RWPE1 (cell line): Measurements from ENCODE around the gene SPO11.

ENCODE experiments used
- CTCF ChIA-PET: fragments of 350-600 bp; sonication (Branson Sonifier 250); formaldehyde crosslinking; extraction: SDS; loops from one replicate; lab custom pipeline; 2021; lab: Yijun Ruan, JAX
- POLR2A ChIA-PET: fragments of 400-600 bp; formaldehyde crosslinking; extraction: SDS; loops from one replicate; lab custom pipeline; 2020; ENCODE audit warnings: antibody characterized with exemption; ENCODE audit not compliant: low non-redundant PET; lab: Yijun Ruan, JAX
- DNase-seq: peaks from one replicate; pipeline ENCODE4 v3.0.0; 2012; ENCODE audit warnings: low spot score
- H3K27ac ChIP-seq: fragments of 450-650 bp; 2 replicates; pipeline ENCODE4 v1.5.1; 2017
- CTCF ChIP-seq: fragments of 450-650 bp; conservative IDR thresholded peaks from 2 replicates; pipeline ENCODE4 v1.5.1; 2017; ENCODE audit warnings: low read depth, mild to moderate bottlenecking

The SPO11 gene

GRCh38 chr20:57390604-57391438, 61.2 kb downstream of the SPO11 start, which contains the start of gene RBM38:
Gene RBM38 (plus strand): TSS chr20:57391396. CDS start chr20:57391582, 186 bp downstream.
- no peak for TF ChIP-seq CTCF
- peak; percentile 94 for DNase-seq
- H3K27ac ChIP-seq = peak within 1 kb of the TSS; percentile 71
- ChIA-PET CTCF (interaction anchor here (0.6 to 2.0 kb wide), 3 partner anchors 45 to 131 kb away, joined by 4 read pairs; no protein-coding TSS in a partner anchor), POLR2A (no interaction called here)

GRCh38 chr20:57391439-57392301, 62.1 kb downstream of the SPO11 start:
- DNase-seq = peak; percentile 46
- POLR2A ChIA-PET = no interaction called here
- CTCF ChIA-PET = interaction anchor here (0.7 to 1.5 kb wide), 7 partner anchors 12 to 817 kb away, joined by 3 to 8 read pairs (median 3); no protein-coding TSS in a partner anchor
- peak overlapping the region; percentile 71 for H3K27ac ChIP-seq
- TF ChIP-seq CTCF = no peak

GRCh38 chr20:57392512-57393271, 63.1 kb downstream of the SPO11 start:
- peak overlapping the region; percentile 13; the same call in 1 of the 2 replicates for H3K27ac ChIP-seq

More at GRCh38 chr20:57392512-57393271, 63.1 kb downstream of the SPO11 start:
- no peak for TF ChIP-seq CTCF
- ChIA-PET POLR2A (interaction anchor here (0.6 kb wide), 1 partner anchor 47 kb away, joined by 3 read pairs; no protein-coding TSS in a partner anchor), CTCF (interaction anchor here (0.7 to 1.5 kb wide), 7 partner anchors 13 to 818 kb away, joined by 3 to 8 read pairs (median 3); no protein-coding TSS in a partner anchor)
- DNase-seq = no peak
